Middle frontal gyrus (tissue), 1 donor: ENCODE measurements around the gene DSCAM.
"Not testable (repeated sequence)": the region's sequence is repeated elsewhere in the genome, so short reads cannot be mapped to it uniquely, and the experiment has no call there.

Experiments used
- DNase-seq: peaks from one replicate; pipeline ENCODE4 v3.0.0-alpha.2; 2015; ENCODE audit warnings: low spot score; ENCODE audit errors: extremely low spot score

Gene DSCAM

GRCh38 chr21:40846587-40847411 lies at the start of gene DSCAM:
Gene DSCAM (minus strand): TSS chr21:40847158. CDS start chr21:40846661, 497 bp downstream.
- no peak for DNase-seq

- not testable (repeated sequence) for DNase-seq
Measured at GRCh38 chr21:40895697-40896096, 48.7 kb upstream of the DSCAM start.

GRCh38 chr21:40886931-40887330 lies 40.0 kb upstream of the DSCAM start:
- DNase-seq: no peak

- DNase-seq: no peak
Measured at GRCh38 chr21:40886006-40886405, 39.0 kb upstream of the DSCAM start.

- no peak for DNase-seq
Measured at GRCh38 chr21:40882192-40882915, 35.4 kb upstream of the DSCAM start.

GRCh38 chr21:40881767-40882166 lies 34.8 kb upstream of the DSCAM start:
- no peak for DNase-seq

- no peak for DNase-seq
Measured at GRCh38 chr21:40871099-40871498, 24.1 kb upstream of the DSCAM start.

GRCh38 chr21:40863839-40864238 lies 16.9 kb upstream of the DSCAM start:
- no peak for DNase-seq

- no peak for DNase-seq
Measured at GRCh38 chr21:40858517-40858916, 11.6 kb upstream of the DSCAM start.

- DNase-seq: no peak
Measured at GRCh38 chr21:40853956-40854688, 7.2 kb upstream of the DSCAM start.

- no peak for DNase-seq
Measured at GRCh38 chr21:40852563-40852962, 5.6 kb upstream of the DSCAM start.

GRCh38 chr21:40851749-40852148 lies 4.8 kb upstream of the DSCAM start:
- no peak for DNase-seq

- no peak for DNase-seq
Measured at GRCh38 chr21:40850071-40850470, 3.1 kb upstream of the DSCAM start.

GRCh38 chr21:40847951-40848350 lies 993 bp upstream of the DSCAM start:
- DNase-seq: no peak

- DNase-seq: no peak
Measured at GRCh38 chr21:40846103-40846502, 855 bp downstream of the DSCAM start.

- DNase-seq: no peak
Measured at GRCh38 chr21:40845441-40845995, 1.4 kb downstream of the DSCAM start.

- no peak for DNase-seq
Measured at GRCh38 chr21:40844935-40845334, 2.0 kb downstream of the DSCAM start.

GRCh38 chr21:40842197-40842552 lies 4.8 kb downstream of the DSCAM start:
- DNase-seq: no peak

GRCh38 chr21:40841524-40842196 lies 5.3 kb downstream of the DSCAM start:
- DNase-seq: peak; percentile 57

GRCh38 chr21:40840401-40841125 lies 6.4 kb downstream of the DSCAM start:
- no peak for DNase-seq
